GM21825 (cell line): ENCODE results near the gene LHX1.

Experiments used
- ATAC-seq: cut with Tn5 transposase; IDR thresholded peaks from one replicate; pipeline ENCODE4 v1.9.1; 2021; ENCODE audit warnings: mild to moderate bottlenecking, moderate library complexity; ENCODE audit not compliant: unreplicated experiment

Gene LHX1

DNA sequence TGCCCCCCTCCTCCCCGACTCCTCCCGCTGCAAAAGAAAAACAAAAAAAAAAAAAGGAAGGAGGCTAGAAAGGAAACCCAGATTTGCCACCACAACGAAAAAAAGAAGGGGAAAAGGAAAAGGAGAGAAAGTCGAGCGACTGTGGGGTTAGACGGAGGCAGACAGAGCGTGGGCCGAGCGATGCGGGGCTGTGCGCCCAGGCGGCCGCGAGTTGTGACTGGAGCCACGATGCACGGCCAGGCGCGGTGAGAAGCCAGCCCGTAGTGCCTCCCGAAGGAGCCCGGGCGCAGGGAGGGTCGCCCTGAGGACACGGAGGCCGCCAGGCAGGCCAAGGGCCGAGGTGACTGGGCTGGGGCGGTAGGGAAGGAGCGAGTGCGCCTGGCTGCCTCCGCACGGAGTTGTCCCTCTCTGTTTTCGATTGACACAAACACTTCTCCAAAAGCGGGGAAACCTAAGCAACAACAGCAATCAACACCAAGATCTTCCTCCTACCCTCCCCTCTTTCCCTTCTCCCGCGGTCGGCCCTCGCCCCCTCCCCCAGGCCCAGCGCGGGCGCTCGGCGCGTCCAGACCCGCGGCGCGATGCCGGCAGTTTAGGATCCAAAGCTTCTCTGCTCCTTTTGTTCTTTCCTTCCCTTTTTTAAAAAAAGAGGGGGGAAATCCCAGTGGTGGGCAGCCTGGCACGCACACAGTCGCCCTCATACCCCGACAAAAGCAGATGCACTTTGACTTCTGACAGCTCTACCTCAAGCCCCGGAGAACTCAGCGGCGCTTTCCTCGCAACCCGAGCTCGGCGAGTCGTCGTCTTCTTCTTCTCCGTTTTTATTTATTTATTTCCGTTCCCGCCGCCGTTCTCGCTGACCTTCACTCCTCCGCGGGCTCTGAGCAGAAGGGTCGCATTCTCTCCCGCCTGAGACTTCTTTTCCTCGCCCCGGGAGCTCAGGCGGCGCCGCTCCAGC, at the start of gene LHX1:
LHX1 (plus strand) TSS at position 475 of the 958 bp plus-strand sequence. CDS start 723 bp downstream, outside the sequence.
- ATAC-seq: no peak

DNA sequence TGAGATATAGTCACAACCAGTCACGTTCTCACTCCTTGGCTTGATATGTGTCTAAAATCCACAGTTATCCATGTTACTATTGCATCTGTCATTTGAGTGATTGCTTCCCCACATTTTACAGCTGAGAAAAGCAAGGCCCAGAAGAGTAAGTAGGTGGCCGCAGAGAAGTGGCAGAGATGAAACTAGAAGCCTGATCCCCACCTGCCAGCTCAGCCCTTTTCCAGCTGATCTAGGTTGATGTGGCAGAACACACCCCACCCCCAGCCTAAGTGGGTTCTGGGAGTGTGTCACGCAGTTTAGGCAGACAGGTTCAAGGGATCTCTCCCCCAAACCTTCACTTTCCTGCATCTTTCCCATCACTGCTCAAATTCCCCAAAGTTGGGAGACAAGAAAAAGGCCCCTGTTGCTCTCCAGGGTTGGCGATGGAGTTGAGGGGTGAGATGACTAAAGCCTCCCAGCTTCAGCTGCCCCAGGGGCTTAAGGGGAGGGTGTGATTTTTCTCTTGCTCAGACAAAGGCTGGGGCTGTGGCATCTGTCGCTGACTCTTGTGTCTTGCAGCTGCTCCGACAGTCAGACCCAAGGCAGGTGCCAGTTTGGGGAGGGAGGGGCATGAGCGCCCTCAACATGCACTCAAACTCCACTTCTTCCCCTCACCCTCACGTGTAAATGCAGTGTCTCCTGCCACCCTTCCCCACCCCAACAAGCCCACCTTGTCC, 48.9 kb upstream of the LHX1 start:
- ATAC-seq: no peak

DNA sequence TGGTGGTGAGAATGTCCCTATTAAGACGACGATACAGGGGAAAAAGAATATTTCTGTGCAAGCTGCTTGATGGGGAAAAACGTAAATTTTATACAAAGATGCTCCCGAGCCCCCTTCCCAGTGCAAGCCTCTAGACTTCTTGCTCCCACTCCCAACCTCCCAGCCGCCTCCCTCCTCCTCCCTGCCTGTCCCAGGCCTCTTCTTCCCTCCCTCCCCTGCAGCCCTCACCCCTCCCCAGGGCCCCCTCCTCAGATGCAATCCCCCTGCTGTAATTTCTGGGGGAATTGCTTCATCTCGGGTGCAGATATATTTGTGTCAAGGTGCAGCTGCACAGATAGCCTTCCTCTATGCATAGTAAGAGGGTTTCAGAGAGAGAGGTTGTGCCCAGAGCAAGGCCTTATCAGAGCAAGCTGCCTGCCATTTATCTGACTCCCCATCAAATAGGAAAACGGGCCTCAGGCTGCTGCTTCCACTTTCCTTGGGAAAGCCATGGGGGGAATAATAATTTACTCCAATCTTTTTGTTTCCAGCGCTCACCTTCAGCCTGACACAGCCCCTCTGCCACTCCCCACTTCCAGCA, 47.4 kb upstream of the LHX1 start:
- ATAC-seq: no peak

DNA sequence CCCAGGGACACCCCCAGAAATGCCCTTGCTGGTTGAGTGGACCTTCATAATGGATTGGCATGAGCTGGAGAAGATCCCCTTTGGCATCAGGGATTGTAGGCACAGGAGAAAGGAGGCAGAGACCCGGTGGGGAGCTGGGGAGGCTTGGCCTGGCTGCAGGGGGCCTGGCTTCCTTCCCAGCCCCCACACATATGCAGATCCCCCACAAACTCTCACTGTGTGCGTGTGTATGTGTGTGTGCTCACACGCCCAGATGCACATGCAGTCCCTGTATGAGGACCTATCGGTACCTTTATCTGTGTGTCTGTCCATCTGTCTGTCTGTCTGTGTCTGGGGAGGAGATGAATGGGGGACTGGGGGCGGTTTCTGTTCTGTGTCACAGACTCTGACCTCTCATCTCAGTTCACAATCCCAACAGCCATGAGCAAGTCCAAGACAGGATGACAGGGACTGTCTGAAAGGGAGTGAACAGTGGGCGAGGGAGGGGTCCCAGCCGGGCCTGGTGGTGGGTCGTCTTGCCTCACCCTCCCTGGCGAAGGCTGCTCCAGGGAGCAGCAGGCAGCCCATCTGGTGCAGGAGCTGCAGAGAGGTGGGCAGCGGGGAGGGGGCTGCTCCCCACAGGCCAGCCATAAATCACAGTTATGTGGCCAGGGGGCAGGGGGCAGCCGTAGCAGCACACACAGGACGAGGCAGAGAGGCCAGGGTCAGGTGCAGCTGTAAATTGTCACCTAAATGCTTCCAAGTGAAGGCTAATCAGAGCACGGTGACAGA, 46.7 kb upstream of the LHX1 start:
- ATAC-seq: no peak

DNA sequence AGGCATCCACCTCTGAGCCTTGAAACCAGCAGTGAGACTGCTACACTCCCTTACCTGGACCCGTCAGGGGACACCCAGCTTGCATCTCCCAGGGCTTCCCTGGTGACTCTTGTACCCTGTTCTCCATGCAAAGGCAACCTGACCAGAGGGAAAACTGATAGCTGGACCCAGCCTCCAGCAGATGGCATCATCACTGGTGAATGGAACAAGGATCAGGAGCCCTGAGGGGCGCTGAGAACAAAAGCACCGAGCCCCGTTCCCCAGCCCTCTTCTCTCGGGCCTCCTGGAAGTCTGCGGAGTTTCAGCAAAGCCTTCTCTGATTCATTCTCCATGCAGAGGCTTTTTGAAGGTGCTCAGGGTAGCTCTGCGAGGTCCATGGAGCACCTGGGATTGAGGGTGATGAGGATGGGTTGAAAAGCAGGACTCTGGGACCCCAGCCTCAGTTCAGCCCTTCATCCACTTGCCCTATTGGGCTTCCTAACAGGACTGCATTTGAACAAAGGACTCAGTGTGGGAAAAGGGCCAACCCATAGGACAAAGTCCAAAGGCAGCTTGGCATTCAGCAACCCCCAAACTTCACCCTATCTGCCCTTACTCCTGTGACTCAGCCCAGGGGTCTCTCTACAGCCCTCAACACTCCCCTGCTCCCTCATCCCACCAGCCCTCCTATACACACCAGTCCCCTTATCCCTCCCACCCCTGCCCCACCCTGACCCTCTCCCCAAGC, 45.0 kb upstream of the LHX1 start:
- no peak for ATAC-seq

DNA sequence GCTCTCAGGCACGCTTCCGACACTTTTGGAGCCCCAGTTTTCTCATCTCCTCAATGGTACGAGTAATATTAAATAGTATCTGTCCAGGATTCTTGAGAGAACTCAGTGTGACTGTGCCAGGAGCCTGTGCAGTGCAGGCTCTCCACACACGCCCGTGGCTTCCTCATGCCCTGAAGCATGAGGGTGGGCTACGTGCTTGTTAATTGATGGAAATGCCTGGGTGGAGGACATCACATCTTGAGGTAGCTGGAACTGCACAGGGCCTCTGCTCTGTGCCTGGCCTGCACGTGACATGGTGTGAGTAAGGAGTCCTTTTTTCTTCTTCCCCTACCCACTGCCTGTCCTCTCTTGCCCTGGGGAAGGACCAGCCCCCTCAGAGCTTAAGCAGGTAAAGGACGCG, 43.1 kb upstream of the LHX1 start:
- ATAC-seq: no peak

DNA sequence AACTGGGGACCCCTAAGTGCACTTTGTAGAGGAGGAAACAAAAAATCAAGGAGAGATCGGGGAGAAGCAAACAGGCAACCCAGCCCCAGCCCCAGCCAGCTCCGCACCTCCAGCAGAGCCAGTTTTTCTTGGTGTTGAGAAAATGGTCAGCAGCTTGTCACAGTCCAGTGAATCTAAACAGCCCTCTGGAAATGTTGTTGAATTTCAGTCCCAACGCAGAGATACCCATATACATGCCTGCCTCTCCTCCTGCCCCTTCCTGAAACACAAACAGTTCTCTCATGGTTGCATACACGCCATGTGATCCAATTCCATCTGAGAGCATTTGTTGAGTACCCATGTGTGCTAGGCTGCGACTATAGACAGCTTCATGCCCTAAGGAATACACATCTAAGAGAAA, 42.4 kb upstream of the LHX1 start:
- no peak for ATAC-seq

DNA sequence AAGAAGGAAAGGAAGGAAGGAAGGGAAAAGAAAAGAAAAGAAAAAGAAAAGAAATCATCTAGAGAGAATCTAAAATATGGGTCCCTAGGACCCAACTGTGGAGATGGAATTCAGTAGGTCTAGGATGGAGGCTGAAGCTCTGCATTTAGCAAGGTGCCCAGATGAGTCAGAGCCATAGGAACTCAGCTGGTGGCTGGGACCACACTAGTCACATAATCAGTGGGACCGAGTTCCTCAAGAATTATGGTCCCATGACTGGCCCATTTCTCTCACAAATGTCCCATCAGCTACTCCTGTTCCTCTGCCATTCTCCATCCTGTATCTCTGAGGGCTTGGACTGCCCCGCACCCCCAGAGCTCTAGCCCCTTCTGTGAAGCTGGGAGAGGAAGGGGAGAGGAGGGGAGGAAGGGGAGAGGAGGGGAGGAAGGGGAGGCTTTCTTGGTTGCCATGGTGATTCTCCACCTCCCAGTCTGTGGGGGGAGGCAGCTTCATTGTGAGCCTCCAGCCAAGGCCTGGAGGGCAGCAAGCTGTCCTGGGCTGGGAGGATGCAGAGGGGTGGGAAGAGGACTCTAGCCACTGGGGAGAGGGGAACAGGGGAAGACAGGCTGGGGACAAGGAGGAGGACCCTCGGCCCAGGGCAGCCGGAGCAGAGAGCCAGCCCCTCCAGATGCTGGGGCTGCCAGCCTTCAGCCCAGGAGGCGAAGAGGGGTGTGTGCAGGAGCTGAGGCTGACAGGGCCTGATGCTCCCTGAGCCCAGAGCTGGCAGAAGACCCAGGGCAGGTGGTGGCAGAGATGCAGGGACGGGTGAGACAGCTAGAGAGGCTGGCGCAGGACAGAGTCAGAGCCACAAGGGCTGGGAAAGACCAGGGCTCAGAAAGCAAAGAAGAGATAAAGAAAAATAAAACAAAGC, 37.8 kb upstream of the LHX1 start:
- no peak for ATAC-seq

DNA sequence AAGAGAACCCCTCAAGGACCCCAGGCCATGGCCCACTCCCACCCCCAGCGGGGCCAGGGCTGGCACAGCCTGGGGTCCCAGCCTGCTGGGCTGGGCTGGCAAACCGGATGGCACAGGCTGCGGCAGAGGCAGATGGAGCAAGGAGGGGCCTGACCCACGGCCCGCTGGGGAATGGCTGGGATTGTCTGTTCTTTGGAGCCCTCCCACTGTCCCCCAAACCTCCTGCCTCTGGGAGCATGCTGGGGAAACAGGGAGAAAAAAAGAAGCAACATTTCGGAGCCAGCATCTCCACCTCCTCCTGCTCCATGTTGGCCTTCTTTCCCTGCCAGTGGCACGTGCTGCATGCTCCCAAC, 37.1 kb upstream of the LHX1 start:
- ATAC-seq: no peak

DNA sequence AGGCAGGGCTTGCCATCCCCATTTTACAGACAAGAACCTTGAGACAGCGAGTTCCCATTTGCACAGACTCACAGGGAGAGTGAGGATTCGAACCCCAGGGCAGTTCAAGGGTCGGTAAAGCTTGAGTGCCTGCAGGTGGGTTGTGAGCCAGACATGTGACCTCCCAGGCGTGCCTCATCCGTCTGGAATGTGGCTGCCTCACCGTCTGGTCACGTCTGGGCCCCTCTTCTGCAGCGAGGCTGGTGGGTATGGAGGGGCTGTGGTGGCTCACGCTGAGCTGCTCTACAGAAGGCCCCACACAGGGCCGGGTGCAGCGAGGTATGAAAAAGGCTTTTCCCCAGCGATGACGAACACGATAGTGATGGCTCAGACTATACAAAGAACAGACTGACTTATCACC, 35.8 kb upstream of the LHX1 start:
- ATAC-seq: no peak

DNA sequence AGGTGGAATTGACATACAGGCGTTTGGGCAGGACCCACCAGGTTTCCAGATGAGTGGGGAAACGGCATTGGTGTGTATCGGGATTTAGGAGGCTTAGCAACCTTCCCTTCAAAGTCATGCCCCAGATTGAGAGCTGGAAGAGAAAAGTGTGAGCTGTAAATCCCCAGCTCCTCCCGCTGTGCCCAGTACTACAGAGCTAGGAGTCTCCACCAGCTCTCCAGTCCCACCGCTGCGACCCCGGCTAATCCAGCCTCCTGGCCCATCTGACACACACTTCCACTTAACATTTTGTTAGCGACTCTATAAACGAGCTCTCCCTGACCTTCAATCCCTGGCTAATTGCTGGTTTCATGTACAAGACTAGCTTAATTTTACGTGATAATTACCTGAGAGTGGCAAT, 29.9 kb upstream of the LHX1 start:
- ATAC-seq: no peak

DNA sequence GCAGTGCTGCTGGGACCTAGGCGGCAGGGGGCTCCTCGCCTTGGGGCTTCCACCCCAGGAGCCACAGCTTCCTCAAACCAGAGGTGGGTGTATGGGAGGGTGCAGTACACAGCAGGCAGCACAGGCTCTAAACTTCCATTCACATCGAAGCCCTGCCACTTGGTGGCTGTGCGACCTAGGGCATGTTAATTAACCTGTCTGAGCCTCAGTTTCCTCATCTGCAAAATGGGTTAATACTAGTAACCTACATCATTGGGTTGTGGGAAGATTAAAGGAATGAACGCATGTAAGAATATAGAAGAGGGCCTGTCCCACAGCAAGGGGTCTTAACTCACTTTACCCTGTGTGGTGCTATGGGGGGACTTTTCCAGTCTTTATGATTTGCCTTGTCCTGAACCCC, 26.8 kb upstream of the LHX1 start:
- ATAC-seq: no peak

DNA sequence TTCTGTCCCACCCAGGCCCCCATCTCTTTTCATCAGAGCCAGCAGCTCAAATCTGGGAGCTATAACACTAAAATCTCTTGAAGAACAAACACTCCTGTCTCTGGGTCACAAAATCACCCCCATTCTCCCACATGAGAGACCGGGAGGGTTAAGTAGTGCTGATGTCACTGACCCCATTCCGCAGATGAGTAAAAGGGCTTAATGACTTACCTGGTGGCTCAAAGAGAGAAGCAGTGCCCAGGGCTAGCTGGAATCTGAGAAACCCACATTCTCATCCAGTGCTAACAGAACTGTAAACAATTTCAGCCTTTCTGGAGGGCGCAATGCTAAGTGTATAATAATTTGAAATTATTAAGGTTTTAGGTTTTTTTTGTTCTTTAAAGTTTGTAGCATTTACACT, 26.3 kb upstream of the LHX1 start:
- ATAC-seq: no peak

DNA sequence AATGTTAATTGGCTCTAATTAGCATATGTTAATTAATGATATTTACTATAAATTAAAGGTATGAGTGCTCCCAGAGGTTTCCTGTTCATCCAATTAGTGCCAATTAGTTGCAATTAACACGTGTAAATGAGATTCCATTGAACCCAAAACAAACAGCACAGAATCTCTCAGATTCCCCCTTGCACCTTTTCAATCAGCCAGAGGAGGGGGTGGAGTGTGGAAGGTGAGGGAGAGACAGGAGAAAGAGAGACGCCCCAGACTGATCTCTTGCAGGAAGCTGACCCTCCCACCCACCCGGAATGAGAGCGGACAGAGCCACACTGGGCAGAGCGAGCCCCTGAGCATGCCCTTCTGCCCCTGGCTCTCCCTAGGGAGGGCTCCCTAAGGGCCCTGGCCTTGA, 24.1 kb upstream of the LHX1 start:
- ATAC-seq: no peak

DNA sequence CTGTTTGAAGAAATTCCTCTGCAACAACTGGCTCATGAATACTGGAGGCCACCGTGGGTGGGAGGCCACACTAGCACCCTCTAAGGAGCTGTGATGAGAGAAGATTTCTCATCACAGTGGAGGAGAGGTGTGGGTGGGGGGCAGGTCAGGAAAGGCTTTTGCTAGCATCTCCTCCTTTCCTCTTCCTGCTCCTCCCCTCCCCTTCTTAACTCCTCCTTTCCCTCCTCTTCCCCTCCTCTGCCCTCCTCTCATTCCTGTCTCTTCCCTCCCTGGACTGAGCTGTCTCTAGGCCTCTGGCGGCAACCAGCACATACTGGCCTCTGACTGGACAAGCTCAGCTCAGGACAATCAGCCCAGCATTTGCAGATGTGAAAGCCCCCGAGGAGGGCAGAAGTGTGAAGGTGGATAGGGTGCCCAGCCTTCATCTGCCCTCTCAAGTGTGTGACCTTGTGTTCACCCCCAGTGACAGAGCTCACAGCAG, 19.0 kb upstream of the LHX1 start:
- no peak for ATAC-seq

DNA sequence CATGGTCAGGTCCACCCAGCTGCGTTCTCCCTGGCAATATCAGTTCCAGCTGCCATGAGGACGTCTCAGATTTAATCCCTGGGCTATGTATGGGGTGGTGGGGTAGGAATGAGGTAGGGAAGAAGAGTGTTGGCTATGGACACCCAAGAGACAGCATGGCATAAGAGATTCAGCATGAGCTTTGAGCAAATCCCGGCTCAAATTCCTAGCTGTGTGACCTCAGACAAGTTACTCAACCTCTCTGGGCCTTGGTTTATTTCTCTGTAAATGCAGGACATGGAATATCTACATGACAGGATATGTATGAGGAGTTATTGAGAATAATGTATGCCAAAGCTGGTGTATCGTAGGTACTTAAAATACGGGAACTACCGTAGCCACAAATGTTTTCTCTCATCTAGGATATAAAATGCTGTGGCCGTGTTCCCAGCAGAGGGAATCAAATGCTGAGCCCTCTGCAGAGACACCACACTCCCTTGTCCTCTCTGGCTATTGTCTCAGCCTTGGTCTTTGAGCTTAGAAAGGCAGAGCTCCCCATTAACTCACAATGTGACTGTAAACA, 17.8 kb upstream of the LHX1 start:
- ATAC-seq: no peak

DNA sequence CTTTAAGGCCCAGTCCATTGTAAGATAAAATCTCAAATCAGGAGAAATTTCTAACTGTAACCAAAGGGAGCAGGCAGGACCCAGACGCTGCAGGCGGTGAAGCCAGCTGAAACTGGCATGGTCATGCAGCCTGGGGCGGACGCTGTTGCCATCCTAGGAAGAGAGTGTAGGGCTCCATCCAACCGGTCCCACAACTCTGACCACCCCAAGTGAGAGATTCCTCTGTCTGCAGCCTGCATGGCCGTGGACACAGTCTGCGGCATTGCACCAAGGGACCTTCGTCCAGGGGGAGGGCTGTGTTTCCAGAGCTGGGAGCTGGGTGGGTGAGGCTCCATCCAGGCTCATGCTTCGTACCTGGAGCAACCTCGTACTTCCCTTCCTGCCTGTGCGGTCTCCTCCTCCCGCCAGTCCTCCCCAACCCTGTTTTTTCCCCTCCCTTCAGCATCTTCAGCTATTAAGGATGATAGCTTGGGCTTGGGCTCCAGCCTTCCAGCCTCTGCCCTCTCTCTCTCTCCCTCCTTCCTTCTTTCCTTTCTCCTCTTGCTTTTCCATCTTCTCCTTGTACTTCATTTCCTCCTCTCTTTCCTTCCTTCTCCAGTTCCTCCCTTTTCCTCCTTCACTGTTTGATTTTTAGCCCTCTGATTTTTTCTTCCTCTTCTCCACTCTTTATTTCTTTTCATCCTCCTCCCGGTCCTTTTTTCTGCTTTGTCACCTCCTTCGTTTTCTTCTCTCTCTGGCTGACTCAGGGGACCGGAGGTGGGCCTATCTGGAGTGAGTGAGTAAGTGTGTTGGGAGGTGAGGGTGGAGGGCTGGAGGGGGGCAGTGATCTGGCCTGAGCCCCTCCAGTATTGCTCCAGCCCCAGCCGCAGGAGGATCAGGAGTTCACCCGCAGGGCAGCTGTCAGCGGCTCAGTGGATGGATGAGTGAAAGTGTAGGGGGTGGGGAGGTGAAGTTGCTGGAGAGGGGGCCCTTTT, 17.0 kb upstream of the LHX1 start:
- no peak for ATAC-seq
